Natural killer cell treated with Interleukin-12 subunit alpha and Interleukin-12 subunit beta and Interleukin-15 and Interleukin-18, amount 100 ng/mL, for 72 hours (primary cell): Measurements from ENCODE around the gene RPLP2. TPM values are rescaled to one million over a fixed set of nuclear protein-coding genes. Genes with fewer than 3 reads are reported as not detected.

Experiments
- ATAC-seq, 2 donors: fragments of 150-1000 bp; cut with Tn5 transposase in 1 of 2; sonication (Bioruptor Pico), chemical (Tn5 transposase) in 1 of 2; 2 replicates each; pipeline ENCODE4 v1.10.0; 2021
- DNase-seq: peaks from one replicate; pipeline ENCODE4 v3.0.0; 2022; ENCODE audit warnings: low spot score
- H3K27ac Mint-ChIP-seq, 2 donors: 1 replicate in 1 of 2; 2 replicates in 1 of 2; pipeline ENCODE4 v1.8.0; 2022; ENCODE audit warnings: mixed read lengths in 2 of 2, mild to moderate bottlenecking in 1 of 2, moderate library complexity in 1 of 2
- H3K27me3 Mint-ChIP-seq, 2 donors: 1 replicate in 1 of 2; 2 replicates in 1 of 2; pipeline ENCODE4 v1.8.0; 2022; ENCODE audit warnings: mixed read lengths in 2 of 2
- H3K36me3 Mint-ChIP-seq: one replicate; pipeline ENCODE4 v1.8.0; 2022; ENCODE audit warnings: mixed read lengths
- H3K4me1 Mint-ChIP-seq, 2 donors: 1 replicate in 1 of 2; 2 replicates in 1 of 2; pipeline ENCODE4 v1.8.0; 2022; ENCODE audit warnings: low read depth in 2 of 2, mixed read lengths in 2 of 2, mild to moderate bottlenecking in 1 of 2
- H3K4me3 Mint-ChIP-seq: one replicate; pipeline ENCODE4 v1.8.0; 2022; ENCODE audit warnings: mixed read lengths
- H3K9me3 Mint-ChIP-seq: 2 replicates; pipeline ENCODE4 v1.8.0; 2022; ENCODE audit warnings: mixed read lengths
- total RNA-seq, 2 donors: library from RNA; stranded (reverse); gene quantifications; one replicate each; pipeline ENCODE4 v1.2.3, GENCODE V29; 2022

The RPLP2 gene
- 1,000 to 10,000 TPM; 1,365 to 2,718 TPM for total RNA-seq

DNA sequence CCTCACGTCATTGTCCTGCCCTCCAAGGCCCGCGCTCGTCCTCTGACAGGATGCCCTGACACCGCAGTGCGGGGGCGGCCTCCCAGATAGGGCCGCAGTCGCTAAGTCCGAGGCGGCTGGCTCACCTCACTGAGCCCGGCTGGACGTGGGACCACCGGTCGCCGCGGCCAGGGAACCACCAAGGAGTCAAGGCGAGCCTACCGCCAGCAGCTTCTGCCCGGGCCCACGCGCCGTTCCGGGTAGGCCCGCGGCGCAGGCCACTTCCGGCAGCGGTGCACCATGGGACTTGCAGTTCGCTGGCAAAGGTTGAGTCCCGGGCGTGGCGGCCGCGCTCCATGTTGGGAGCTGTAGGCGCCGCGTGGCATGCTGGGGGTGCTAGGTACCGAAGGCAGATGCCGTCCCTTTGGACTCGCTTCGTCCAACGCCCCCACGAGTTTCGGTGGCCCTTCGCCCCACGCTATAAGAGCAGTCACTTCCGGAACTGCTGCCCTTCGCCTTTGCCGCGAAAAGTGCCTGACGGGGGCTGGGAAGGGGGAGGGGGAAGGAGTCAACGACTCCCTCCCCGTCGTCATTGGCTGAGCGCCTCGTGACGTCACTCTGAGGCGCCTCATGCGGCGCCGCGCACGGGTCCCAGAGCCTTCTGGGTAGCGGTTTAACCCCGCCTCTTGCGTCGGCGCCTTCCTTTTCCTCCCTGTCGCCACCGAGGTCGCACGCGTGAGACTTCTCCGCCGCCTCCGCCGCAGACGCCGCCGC is at the start of gene RPLP2:
TSS of gene RPLP2 (plus strand) at position 681 of the 753 bp plus-strand sequence. CDS start 268 bp downstream, outside the sequence.
- ATAC-seq (peak; percentile 89 to 93), DNase-seq (peak; percentile 98)
- no peaks in the 10 kb centered on the region for H3K27me3 Mint-ChIP-seq
- peaks cover 22 to 33% of the 10 kb centered on the region in 2 donors for H3K4me1 Mint-ChIP-seq
- H3K27ac Mint-ChIP-seq, result peak within 1 kb of the TSS; percentile 97
- H3K4me3 Mint-ChIP-seq, result peak within 1 kb of the TSS; percentile 92
- no peaks in the 10 kb centered on the region for H3K9me3 Mint-ChIP-seq
- H3K36me3 Mint-ChIP-seq, result peaks cover 7% of the 10 kb centered on the region

DNA sequence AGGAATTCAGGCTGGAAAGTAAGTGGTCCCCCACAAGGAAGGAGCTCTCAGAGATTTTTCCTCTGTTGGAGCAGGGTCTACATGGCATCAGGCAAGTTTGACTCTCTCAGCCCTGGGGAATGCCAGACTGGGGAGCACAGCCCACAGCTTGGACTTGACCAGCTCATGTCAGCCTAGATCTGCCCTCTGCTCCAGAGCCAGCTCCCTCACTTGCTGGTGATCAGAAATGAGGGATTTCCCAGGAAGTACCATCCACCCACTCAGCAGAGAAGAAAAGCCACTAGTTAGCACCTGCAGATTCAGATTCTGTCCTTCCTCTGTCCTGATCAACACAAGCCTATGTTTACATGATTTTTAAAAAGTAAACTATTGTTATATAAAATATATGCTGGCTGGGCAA is 49.5 kb upstream of the RPLP2 start:
- no peaks in the 10 kb centered on the region for H3K36me3 Mint-ChIP-seq
- no peak for DNase-seq

DNA sequence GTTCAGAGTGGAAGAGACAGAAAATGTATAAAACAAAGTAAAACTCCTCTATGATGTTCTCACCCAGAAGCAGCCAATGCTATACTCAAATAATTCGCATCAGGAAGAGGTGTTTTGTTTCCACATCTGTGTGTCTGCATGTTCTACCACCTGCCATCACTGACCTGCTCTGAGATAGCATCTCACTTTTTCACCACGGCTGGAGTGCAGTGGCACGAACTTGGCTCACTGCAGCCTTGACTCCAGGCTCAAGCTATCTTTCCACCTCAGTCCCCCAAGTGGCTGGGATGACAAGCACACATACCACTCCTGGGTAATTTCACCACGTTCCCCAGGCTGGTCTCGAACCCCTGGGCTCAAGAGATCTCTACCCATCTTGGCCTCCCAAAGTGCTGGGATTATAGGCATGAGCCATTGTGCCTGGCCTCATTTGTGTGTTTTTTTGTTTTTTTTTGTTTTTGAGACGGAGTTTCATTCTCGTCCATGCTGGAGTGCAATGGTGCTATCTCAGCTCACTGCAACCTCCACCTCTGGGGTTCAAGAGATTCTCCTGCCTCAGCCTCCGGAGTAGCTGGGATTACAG is 48.1 kb upstream of the RPLP2 start:
- ATAC-seq (no peak), DNase-seq (no peak)
- Mint-ChIP-seq H3K27ac (no peak overlapping the region), H3K27me3 (no peaks in the 10 kb centered on the region), H3K4me3 (no peak overlapping the region), H3K9me3 (no peaks in the 10 kb centered on the region), H3K36me3 (no peaks in the 10 kb centered on the region), H3K4me1 (no peaks in the 10 kb centered on the region)

More for the DNA sequence above, 49.5 kb upstream of the RPLP2 start:
- Mint-ChIP-seq H3K9me3 (no peaks in the 10 kb centered on the region), H3K4me3 (no peak overlapping the region), H3K4me1 (peaks cover 0 to 2% of the 10 kb centered on the region in 2 donors), H3K27ac (no peak overlapping the region), H3K27me3 (no peaks in the 10 kb centered on the region)
- ATAC-seq, result no peak

GRCh38 chr11:762421-763072 is 47.2 kb upstream of the RPLP2 start:
- Mint-ChIP-seq H3K4me1 (no peaks in the 10 kb centered on the region), H3K4me3 (no peak overlapping the region), H3K9me3 (no peaks in the 10 kb centered on the region), H3K36me3 (no peaks in the 10 kb centered on the region), H3K27me3 (no peaks in the 10 kb centered on the region), H3K27ac (no peak overlapping the region)
- DNase-seq (peak; percentile 45), ATAC-seq (no peak)

- H3K9me3 Mint-ChIP-seq, result no peaks in the 10 kb centered on the region
- DNase-seq, result no peak
- no peaks in the 10 kb centered on the region for H3K4me1 Mint-ChIP-seq
- H3K27me3 Mint-ChIP-seq, result no peaks in the 10 kb centered on the region
- H3K4me3 Mint-ChIP-seq, result no peak overlapping the region
- no peak for ATAC-seq
- no peaks in the 10 kb centered on the region for H3K36me3 Mint-ChIP-seq
- H3K27ac Mint-ChIP-seq, result no peak overlapping the region
Observed at GRCh38 chr11:763073-763463, 46.7 kb upstream of the RPLP2 start.

- Mint-ChIP-seq H3K9me3 (no peaks in the 10 kb centered on the region), H3K27ac (no peak overlapping the region), H3K4me1 (no peaks in the 10 kb centered on the region), H3K27me3 (no peaks in the 10 kb centered on the region), H3K36me3 (no peaks in the 10 kb centered on the region), H3K4me3 (no peak overlapping the region)
- DNase-seq, result peak; percentile 37
- ATAC-seq, result no peak
Observed at GRCh38 chr11:763549-764321, 46.0 kb upstream of the RPLP2 start.

- H3K27me3 Mint-ChIP-seq, result no peaks in the 10 kb centered on the region
- no peaks in the 10 kb centered on the region for H3K4me1 Mint-ChIP-seq
- H3K27ac Mint-ChIP-seq, result no peak overlapping the region
- no peaks in the 10 kb centered on the region for H3K36me3 Mint-ChIP-seq
- no peaks in the 10 kb centered on the region for H3K9me3 Mint-ChIP-seq
- no peak for ATAC-seq
- peak; percentile 37 for DNase-seq
- no peak overlapping the region for H3K4me3 Mint-ChIP-seq
Observed at GRCh38 chr11:764322-765024, 45.3 kb upstream of the RPLP2 start.

- Mint-ChIP-seq H3K27me3 (no peaks in the 10 kb centered on the region), H3K9me3 (no peaks in the 10 kb centered on the region), H3K36me3 (no peaks in the 10 kb centered on the region), H3K4me3 (no peak overlapping the region), H3K27ac (no peak overlapping the region), H3K4me1 (no peaks in the 10 kb centered on the region)
- ATAC-seq (peak; percentile 66 to 71), DNase-seq (peak; percentile 63)
Observed at GRCh38 chr11:765025-765801, 44.6 kb upstream of the RPLP2 start.

GRCh38 chr11:765802-766091 is 44.0 kb upstream of the RPLP2 start:
- no peak overlapping the region for H3K27ac Mint-ChIP-seq
- no peak for ATAC-seq
- peak; percentile 16 for DNase-seq
- no peaks in the 10 kb centered on the region for H3K36me3 Mint-ChIP-seq
- H3K27me3 Mint-ChIP-seq, result no peaks in the 10 kb centered on the region
- no peak overlapping the region for H3K4me3 Mint-ChIP-seq
- H3K9me3 Mint-ChIP-seq, result no peaks in the 10 kb centered on the region
- H3K4me1 Mint-ChIP-seq, result no peaks in the 10 kb centered on the region

DNA sequence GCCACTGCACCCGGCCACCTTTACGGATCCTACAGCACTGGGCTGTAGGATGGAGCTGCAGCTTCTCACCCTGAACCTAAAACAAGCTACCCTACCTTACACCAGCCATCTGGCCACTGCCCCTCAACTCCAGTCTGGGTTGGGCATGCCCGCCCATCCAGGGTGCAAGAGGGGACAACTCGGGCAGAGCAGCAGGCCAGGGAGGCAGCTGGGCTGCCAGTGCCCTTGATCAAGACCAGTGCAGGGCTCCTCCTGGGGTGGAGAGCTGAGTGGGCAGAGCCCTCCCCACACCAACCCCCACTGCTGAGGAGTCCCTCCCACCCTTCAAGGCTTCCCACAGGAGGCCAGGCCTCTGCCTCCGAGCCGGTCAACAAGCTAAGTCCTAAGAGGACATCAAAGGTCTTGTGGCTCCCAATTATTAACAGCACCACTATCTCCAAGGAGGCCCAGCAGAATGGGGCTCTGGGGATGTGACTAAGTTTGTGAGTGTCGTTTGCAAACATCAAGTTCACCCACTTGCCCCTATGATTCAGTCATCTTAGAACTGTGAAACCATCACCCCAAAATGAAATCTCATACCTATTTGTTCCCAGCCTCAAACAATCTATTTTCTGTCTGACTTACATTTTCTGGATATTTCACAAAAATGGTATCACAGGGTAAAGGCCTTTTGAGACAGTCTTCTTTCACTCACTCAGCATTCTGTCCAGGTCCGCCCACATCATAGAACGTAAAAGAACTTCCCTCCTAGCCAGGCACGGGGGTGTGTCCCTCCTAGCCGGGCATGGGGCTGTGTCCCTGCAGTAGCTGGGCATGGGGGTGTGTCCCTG is 43.4 kb upstream of the RPLP2 start:
- no peaks in the 10 kb centered on the region for H3K9me3 Mint-ChIP-seq
- no peak for ATAC-seq

GRCh38 chr11:766936-767210 is 42.9 kb upstream of the RPLP2 start:
- Mint-ChIP-seq H3K9me3 (no peaks in the 10 kb centered on the region), H3K27ac (no peak overlapping the region), H3K36me3 (no peaks in the 10 kb centered on the region), H3K4me3 (no peak overlapping the region), H3K4me1 (no peaks in the 10 kb centered on the region), H3K27me3 (no peaks in the 10 kb centered on the region)
- DNase-seq, result no peak
- no peak for ATAC-seq

More for the DNA sequence above, 43.4 kb upstream of the RPLP2 start:
- Mint-ChIP-seq H3K36me3 (no peaks in the 10 kb centered on the region), H3K27me3 (no peaks in the 10 kb centered on the region), H3K4me1 (no peaks in the 10 kb centered on the region), H3K4me3 (no peak overlapping the region), H3K27ac (no peak overlapping the region)
- DNase-seq, result peak; percentile 34

GRCh38 chr11:767238-767637 is 42.5 kb upstream of the RPLP2 start:
- no peak for ATAC-seq
- no peaks in the 10 kb centered on the region for H3K27me3 Mint-ChIP-seq
- no peaks in the 10 kb centered on the region for H3K4me1 Mint-ChIP-seq
- H3K36me3 Mint-ChIP-seq, result no peaks in the 10 kb centered on the region
- H3K4me3 Mint-ChIP-seq, result no peak overlapping the region
- no peaks in the 10 kb centered on the region for H3K9me3 Mint-ChIP-seq
- no peak for DNase-seq
- H3K27ac Mint-ChIP-seq, result no peak overlapping the region
